Small intestine (tissue), 7 donors: ENCODE results near the gene NUP188. TPM values are rescaled to one million over a fixed set of nuclear protein-coding genes. Genes with fewer than 3 reads are reported as not detected.
A peak's percentile ranks its signal among the peaks of the same experiment; 100 is the strongest.
"Not testable (repeated sequence)": the region's sequence is repeated elsewhere in the genome, so short reads cannot be mapped to it uniquely, and the experiment has no call there.

ENCODE experiments used
- DNase-seq, 2 donors: peaks; one replicate each; pipeline versions ENCODE4 v3.0.0 to v3.0.0-alpha.2; 2013
- FAIRE-seq: peaks from 2 replicates; lab custom pipeline; 2012; peaks lifted over from hg19 to GRCh38; lab: Jason Lieb, UNC
- H3K27ac ChIP-seq, 3 donors: one replicate each; pipeline ENCODE4 v1.5.1; 2013; ENCODE audit warnings: low read length in 2 of 3, mild to moderate bottlenecking in 2 of 3, control low read depth in 1 of 3, inconsistent platforms in 1 of 3, low read depth in 1 of 3, moderate library complexity in 1 of 3
- H3K27me3 ChIP-seq, 3 donors: one replicate each; pipeline ENCODE4 v1.6.1; 2013; ENCODE audit warnings: low read length in 3 of 3, inconsistent platforms in 1 of 3; ENCODE audit not compliant: control insufficient read depth in 3 of 3, insufficient read depth in 3 of 3
- H3K36me3 ChIP-seq, 3 donors: one replicate each; pipeline ENCODE4 v1.6.1; 2013; ENCODE audit warnings: low read length in 3 of 3, inconsistent platforms in 1 of 3, low read depth in 1 of 3, mild to moderate bottlenecking in 1 of 3, moderate library complexity in 1 of 3; ENCODE audit not compliant: control insufficient read depth in 3 of 3, insufficient read depth in 2 of 3
- H3K4me1 ChIP-seq, 3 donors: one replicate each; pipeline ENCODE4 v1.6.1; 2013; ENCODE audit warnings: low read length in 2 of 3, inconsistent platforms in 1 of 3, low read depth in 1 of 3, mild to moderate bottlenecking in 1 of 3, moderate library complexity in 1 of 3; ENCODE audit not compliant: control insufficient read depth in 3 of 3, insufficient read depth in 2 of 3
- H3K4me3 ChIP-seq, 3 donors: one replicate each; pipeline ENCODE4 v1.5.1; 2013; ENCODE audit warnings: low read length in 3 of 3, control low read depth in 1 of 3, inconsistent platforms in 1 of 3, low read depth in 1 of 3, mild to moderate bottlenecking in 1 of 3, moderate library complexity in 1 of 3
- H3K9me3 ChIP-seq, 2 donors: one replicate each; pipeline ENCODE4 v1.6.1; 2013; ENCODE audit warnings: low read depth in 1 of 2, low read length in 1 of 2; ENCODE audit not compliant: control insufficient read depth in 2 of 2, insufficient read depth in 1 of 2
- WGBS, 3 donors: extraction: QIAGEN DNeasy Blood & Tissue Kit; methylation state at CpG; one replicate each; pipeline ENCODE4 v1.1.7; 2013; 5-methylcytosine and 5-hydroxymethylcytosine counted together
- polyA plus RNA-seq, 4 donors: library from polyadenylated mRNA; stranded (reverse) in 3 of 4; unstranded in 1 of 4; fragments of 200-250 nt in 3 of 4; fragments of 120-200 nt in 1 of 4; gene quantifications; one replicate each; pipeline versions ENCODE4 v1.2.1 to v1.2.3, GENCODE V29; 2013
- donor health status: healthy with polysubstance abuse.
- donor health status: control.
- donor health status: control.
- donor health status: Bipolar disorder and iron deficiency.
- donor health status: healthy.

Gene NUP188
- polyA plus RNA-seq, 4 donors, result 4.9 to 28.9 (median 9.9) TPM

DNA sequence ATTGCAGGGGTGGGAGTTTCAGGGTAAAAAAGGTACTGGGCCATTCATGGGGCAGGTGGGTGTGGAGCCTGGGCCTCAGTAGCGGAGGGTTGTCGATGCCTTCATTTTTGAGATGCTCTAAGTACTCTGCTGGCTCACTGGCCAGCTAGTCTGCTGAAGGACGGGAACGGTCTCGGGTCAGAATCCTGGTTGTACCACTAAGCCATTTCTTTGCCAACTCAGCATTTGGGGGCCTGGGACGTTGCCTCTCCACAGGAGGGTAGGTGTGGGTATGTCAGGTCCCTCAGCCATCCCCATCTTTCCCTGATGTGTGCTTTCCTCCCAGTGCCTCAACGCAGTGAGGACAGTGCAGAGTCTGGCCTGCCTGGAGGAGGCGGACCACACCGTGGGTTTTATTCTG, 55.5 kb downstream of the NUP188 start:
- Histone ChIP-seq H3K4me1 (no peaks in the 10 kb centered on the region), H3K9me3 (no peaks in the 10 kb centered on the region), H3K27ac (no peak overlapping the region), H3K36me3 (peaks cover 10 to 98% (median 20%) of the 10 kb centered on the region in 3 donors), H3K27me3 (no peaks in the 10 kb centered on the region), H3K4me3 (no peak overlapping the region)
- no peak for DNase-seq
- FAIRE-seq, result no peak
- WGBS, 3 donors, result 95 to 98% (median 97%) methylated on average over 9 of the region's 9 CpGs

DNA sequence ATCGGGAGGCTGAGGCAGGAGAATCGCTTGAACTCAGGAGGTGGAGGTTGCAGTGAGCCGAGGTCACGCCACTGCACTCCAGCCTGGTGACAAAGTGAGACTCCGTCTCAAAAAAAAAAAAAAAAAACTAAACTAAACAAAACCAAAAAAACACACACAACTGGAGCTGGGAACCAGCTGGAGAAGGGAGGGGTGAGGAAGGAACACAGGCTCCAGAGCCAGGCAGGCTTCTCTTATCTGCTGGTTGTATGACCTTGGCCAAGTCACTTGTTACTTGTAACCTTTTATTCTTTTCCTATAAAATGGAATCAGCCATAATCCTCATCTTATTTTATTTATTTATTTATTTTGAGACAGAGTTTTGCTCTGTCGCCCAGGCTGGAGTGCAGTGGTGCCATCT, 56.7 kb downstream of the NUP188 start:
- not testable (repeated sequence) for H3K9me3 ChIP-seq, FAIRE-seq, H3K27me3 ChIP-seq, H3K4me1 ChIP-seq, H3K27ac ChIP-seq, H3K4me3 ChIP-seq, DNase-seq
- 93 to 97% (median 94%) methylated on average over 6 of the region's 6 CpGs for WGBS, 3 donors
- peaks cover 8 to 98% (median 15%) of the 10 kb centered on the region in 3 donors for H3K36me3 ChIP-seq

DNA sequence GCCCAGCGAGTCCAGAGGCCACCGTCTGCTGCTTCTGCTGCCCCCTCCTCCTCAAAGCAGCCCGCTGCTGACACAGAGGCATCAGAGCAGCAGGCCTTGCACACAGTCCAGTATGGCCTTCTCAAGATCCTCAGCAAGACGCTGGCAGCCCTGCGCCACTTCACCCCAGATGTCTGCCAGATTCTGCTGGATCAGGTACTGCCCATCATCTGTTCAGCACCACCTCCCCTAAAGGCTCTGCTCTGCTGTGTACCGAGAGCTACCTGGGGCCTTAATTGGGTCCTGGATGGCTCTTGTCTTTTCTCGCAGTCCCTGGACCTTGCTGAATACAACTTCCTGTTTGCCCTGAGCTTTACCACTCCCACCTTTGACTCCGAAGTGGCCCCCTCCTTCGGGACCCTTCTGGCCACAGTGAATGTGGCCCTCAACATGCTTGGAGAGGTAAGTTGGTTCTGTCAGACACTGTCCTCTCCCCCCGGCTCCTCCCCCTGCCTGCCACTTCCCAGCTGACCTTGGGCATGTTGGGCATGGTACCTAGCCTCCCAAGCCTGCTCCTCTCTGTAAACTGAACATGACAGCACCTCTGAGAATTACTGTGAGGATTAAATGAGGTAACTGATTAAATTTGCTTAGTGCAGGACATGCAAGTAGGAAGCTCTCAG, 58.0 kb downstream of the NUP188 start:
- 77 to 87% (median 78%) methylated on average over 10 of the region's 10 CpGs for WGBS, 3 donors
- Histone ChIP-seq H3K27ac (no peak overlapping the region), H3K9me3 (no peaks in the 10 kb centered on the region), H3K4me3 (no peak overlapping the region), H3K4me1 (no peaks in the 10 kb centered on the region), H3K36me3 (peaks cover 3 to 98% (median 12%) of the 10 kb centered on the region in 3 donors), H3K27me3 (no peaks in the 10 kb centered on the region)
- DNase-seq, result no peak
- no peak for FAIRE-seq

DNA sequence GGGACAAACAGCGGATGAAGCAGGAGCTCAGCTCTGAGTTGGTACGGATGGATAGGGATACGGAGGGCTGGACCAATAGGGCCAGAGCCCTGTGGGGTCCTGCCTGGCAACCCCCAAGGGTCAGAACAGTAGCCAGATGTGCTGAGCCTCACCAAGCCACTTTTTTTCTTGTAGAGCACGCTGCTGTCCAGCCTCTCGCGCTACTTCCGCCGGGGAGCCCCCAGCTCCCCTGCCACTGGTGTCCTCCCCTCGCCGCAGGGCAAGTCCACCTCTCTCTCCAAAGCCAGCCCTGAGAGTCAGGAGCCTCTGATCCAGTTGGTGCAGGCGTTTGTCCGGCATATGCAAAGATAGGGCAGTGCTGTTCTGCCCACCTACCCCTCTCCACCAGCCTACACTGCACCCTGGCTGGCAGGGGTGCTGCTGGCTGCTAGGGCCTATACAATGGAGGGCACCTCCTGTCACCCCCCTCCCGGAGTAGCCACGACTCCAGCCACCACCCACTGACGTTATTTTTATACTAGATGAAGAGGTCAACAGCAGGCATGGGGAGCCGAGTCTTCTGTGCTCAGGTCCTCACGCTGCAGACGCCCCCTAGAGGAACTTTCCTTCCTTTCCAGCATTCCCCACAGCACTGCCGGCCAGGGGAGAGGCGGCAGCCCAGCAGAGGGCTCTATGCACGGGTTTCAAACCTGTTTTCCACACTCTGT, 59.0 kb downstream of the NUP188 start:
- DNase-seq (peak; percentile 70 to 77), FAIRE-seq (no peak)
- 56 to 57% (median 56%) methylated on average over 20 to 21 of the region's 21 CpGs for WGBS, 3 donors
- no peaks in the 10 kb centered on the region for H3K9me3 ChIP-seq
- H3K4me3 ChIP-seq, result no peak overlapping the region
- no peaks in the 10 kb centered on the region for H3K4me1 ChIP-seq
- H3K27me3 ChIP-seq, result no peaks in the 10 kb centered on the region
- no peak overlapping the region for H3K27ac ChIP-seq
- H3K36me3 ChIP-seq, result peaks cover 3 to 98% (median 15%) of the 10 kb centered on the region in 3 donors

DNA sequence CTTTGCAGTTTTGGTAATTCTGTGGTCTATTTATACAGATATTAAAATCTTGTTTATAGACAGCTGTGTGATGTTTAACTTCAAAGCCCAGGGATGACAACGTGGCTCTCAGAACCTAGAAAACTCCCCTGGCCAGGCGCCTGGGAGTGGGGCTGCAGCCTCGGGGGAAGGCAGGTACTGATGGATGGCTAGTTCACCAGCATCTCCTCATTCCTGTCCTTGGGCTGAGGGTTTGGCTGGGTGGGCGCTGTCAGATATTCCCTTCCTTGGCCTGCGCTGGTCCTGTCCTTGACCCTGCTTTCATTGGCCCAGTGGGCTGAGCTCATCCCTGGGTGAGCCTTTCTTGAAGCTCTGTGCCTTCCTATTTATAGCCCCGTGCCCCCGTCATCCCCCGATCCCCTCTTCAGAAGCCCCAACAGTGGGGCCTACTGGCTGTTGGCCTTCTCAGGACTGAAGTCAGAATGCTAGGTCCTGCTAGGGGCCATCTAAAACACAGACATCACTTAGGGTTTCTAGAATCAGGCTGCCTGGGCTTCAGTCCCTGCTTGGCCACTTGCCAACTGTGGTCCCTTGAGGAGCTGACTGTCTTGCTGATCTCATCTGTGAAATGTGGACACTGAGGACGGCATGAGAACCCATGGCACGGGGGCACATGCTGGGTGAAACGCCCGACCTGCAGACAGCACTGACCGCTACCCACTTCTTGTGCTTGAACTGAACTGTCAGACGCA, 59.7 kb downstream of the NUP188 start:
- no peaks in the 10 kb centered on the region for H3K27me3 ChIP-seq
- H3K36me3 ChIP-seq, result peaks cover 9 to 98% (median 18%) of the 10 kb centered on the region in 3 donors
- no peak for FAIRE-seq
- WGBS, 3 donors, result 81 to 84% (median 83%) methylated on average over 14 of the region's 14 CpGs
- no peak overlapping the region for H3K4me3 ChIP-seq
- no peak for DNase-seq
- no peaks in the 10 kb centered on the region for H3K4me1 ChIP-seq
- H3K9me3 ChIP-seq, result no peaks in the 10 kb centered on the region
- H3K27ac ChIP-seq, result no peak overlapping the region

DNA sequence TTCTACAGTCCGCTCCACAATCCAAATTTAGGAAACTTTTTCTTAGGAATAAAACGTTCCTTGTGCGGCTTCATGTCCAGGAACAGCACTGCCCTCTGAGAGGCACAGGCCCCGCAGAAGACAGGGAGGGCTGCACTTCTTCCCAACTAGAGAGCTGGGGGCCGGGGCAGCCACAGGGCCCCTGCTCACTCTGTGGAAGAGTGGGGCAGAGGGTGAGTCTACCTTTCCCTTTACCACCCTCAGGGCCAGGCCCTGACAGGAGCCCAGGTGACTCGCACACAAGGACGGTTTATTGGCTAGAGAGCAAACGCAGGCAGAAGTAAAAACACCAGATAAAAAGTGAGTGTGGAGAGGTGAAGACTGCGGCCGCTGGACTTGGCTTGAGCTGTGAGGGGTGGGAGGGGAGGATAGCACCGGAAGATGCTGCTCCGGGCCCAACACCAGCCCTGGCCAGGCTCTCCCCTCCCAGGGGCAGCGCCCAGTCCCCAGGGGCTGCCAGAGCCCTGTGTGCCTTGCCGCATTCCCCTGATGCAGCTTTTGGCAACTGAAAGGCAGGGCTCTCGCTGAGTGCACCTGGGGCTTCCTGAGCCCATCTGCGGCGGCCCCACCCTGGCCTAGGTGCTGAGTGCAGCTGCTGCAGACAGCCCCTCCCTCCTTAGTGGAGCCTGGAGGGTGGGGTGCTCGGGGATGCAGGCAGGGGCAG, 60.4 kb downstream of the NUP188 start:
- Histone ChIP-seq H3K27ac (no peak overlapping the region), H3K9me3 (no peaks in the 10 kb centered on the region), H3K4me3 (no peak overlapping the region), H3K27me3 (no peaks in the 10 kb centered on the region), H3K4me1 (no peaks in the 10 kb centered on the region), H3K36me3 (peaks cover 7 to 98% (median 20%) of the 10 kb centered on the region in 3 donors)
- DNase-seq (no peak), FAIRE-seq (no peak)
- WGBS, 3 donors, result 82 to 87% (median 86%) methylated on average over 15 to 18 of the region's 18 CpGs

DNA sequence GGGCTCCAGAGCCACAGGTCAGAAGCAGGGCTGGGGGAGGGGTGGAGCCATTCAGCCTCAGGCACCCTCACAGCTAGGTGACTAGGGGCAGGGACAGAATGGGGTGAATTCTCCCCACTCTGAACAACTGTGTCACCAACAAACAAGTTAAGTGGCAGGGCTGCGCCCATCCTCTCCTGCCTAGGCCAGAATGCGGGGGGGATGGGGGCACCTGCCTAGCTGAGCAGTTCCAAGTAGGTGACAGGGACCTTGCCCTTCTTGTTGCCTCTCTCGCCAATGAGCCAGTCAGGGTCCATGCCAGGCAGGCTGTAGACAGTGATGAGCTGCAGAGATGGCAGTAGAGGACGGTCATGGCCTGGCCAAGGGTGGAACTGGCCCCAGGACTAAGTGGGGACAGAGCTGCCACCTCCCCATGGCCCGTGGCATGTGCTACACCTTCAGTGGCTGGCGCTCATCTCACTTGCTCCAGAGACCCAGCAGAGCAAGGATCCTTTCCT, 61.0 kb downstream of the NUP188 start:
- WGBS, 3 donors, result 85 to 96% (median 90%) methylated on average over 5 to 6 of the region's 6 CpGs
- Histone ChIP-seq H3K9me3 (no peaks in the 10 kb centered on the region), H3K27ac (no peak overlapping the region), H3K27me3 (no peaks in the 10 kb centered on the region), H3K4me3 (no peak overlapping the region), H3K36me3 (peaks cover 6 to 98% (median 19%) of the 10 kb centered on the region in 3 donors), H3K4me1 (no peaks in the 10 kb centered on the region)
- no peak for FAIRE-seq
- no peak for DNase-seq
